Measurements from ENCODE around the gene PRIM1.
"Not testable (repeated sequence)": the region's sequence is repeated elsewhere in the genome, so short reads cannot be mapped to it uniquely, and the experiment has no call there.

DNA sequence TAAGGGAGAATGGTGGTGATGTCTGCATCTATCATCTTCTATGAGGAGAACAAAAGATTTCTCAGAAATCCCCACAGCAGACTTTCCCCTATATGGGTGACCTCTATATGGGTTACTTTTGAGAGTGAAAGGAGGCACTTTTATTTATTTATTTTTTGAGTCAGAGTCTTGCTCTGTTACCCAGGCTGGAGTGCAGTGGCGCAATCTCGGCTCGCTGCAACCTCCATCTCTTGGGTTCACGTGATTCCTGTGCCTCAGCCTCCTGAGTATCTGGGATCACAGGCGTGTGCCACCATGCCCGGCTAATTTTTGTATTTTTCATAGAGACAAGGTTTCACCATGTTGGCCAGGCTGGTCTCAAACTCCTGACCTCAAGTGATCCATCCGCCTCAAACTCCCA, 41.0 kb upstream of the PRIM1 start:
- TF ChIP-seq, protein P1, sequence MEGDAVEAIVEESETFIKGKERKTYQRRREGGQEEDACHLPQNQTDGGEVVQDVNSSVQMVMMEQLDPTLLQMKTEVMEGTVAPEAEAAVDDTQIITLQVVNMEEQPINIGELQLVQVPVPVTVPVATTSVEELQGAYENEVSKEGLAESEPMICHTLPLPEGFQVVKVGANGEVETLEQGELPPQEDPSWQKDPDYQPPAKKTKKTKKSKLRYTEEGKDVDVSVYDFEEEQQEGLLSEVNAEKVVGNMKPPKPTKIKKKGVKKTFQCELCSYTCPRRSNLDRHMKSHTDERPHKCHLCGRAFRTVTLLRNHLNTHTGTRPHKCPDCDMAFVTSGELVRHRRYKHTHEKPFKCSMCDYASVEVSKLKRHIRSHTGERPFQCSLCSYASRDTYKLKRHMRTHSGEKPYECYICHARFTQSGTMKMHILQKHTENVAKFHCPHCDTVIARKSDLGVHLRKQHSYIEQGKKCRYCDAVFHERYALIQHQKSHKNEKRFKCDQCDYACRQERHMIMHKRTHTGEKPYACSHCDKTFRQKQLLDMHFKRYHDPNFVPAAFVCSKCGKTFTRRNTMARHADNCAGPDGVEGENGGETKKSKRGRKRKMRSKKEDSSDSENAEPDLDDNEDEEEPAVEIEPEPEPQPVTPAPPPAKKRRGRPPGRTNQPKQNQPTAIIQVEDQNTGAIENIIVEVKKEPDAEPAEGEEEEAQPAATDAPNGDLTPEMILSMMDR (IDR thresholded peaks at IDR 0.05): not testable (repeated sequence)
- not testable (repeated sequence) for TF ChIP-seq POLR2A (IDR thresholded peaks at IDR 0.05)

All from right lobe of liver (tissue), 4 donors.